Activated CD4-positive, alpha-beta memory T cell treated with anti-CD3 and anti-CD28 coated beads, Interleukin-2, amount 10 ng/mL, durations not matched to agents 7 days and 5 days (primary cell): ENCODE data around the gene HRH2. TPM values are rescaled to one million over a fixed set of nuclear protein-coding genes. Genes with fewer than 3 reads are reported as not detected.

Source experiments
- CTCF ChIA-PET: fragments of 350-600 bp; sonication (Branson Sonifier 250); formaldehyde crosslinking; loops from one replicate; lab custom pipeline; 2021; ENCODE audit warnings: antibody characterized with exemption, inconsistent platforms; lab: Charles Lee
- POLR2A ChIA-PET: fragments of 350-600 bp; sonication (Branson Sonifier 250); formaldehyde crosslinking; loops from one replicate; lab custom pipeline; 2021; ENCODE audit warnings: antibody characterized with exemption; lab: Charles Lee
- DNase-seq: peaks from one replicate; pipeline ENCODE4 v3.0.0-alpha.2; 2020
- H3K27ac Mint-ChIP-seq: one replicate; pipeline ENCODE4 v1.8.0; 2021; ENCODE audit warnings: mild to moderate bottlenecking, mixed read lengths
- H3K27me3 Mint-ChIP-seq: one replicate; pipeline ENCODE4 v1.8.0; 2021; ENCODE audit warnings: mixed read lengths
- H3K36me3 Mint-ChIP-seq: one replicate; pipeline ENCODE4 v1.8.0; 2021; ENCODE audit warnings: low read depth, mixed read lengths
- H3K4me1 Mint-ChIP-seq: one replicate; pipeline ENCODE4 v1.8.0; 2021; ENCODE audit warnings: mixed read lengths
- H3K4me3 Mint-ChIP-seq: one replicate; pipeline ENCODE4 v1.8.0; 2021; ENCODE audit warnings: mild to moderate bottlenecking, mixed read lengths
- H3K9me3 Mint-ChIP-seq: one replicate; pipeline ENCODE4 v1.8.0; 2021; ENCODE audit warnings: mixed read lengths
- total RNA-seq, 2 experiments: library from RNA; stranded (reverse); gene quantifications; one replicate each; pipeline ENCODE4 v1.2.3, GENCODE V29; 2021

HRH2 gene
- total RNA-seq, 2 experiments from 2014 or later, result 13.4 to 13.7 TPM

- ChIA-PET CTCF (interaction anchor here (1.1 kb wide), 1 partner anchor 132 kb away, joined by 4 read pairs; no protein-coding TSS in a partner anchor), POLR2A (no interaction called here)
- no peaks in the 10 kb centered on the region for H3K9me3 Mint-ChIP-seq
- no peaks in the 10 kb centered on the region for H3K27me3 Mint-ChIP-seq
- peaks cover 21% of the 10 kb centered on the region for H3K36me3 Mint-ChIP-seq
- no peak overlapping the region for H3K27ac Mint-ChIP-seq
- DNase-seq, result no peak
- no peak overlapping the region for H3K4me3 Mint-ChIP-seq
- H3K4me1 Mint-ChIP-seq, result peaks cover 37% of the 10 kb centered on the region
These were observed 8.3 kb downstream of the HRH2 start for GRCh38 chr5:175666216-175666615.

- CTCF ChIA-PET, result no interaction called here
- Mint-ChIP-seq H3K4me1 (peaks cover 30% of the 10 kb centered on the region), H3K27ac (no peak overlapping the region), H3K4me3 (no peak overlapping the region), H3K27me3 (no peaks in the 10 kb centered on the region), H3K9me3 (no peaks in the 10 kb centered on the region), H3K36me3 (peaks cover 19% of the 10 kb centered on the region)
- DNase-seq, result no peak
- POLR2A ChIA-PET, result no interaction called here
These were observed 10.1 kb downstream of the HRH2 start for GRCh38 chr5:175668006-175668405.

GRCh38 chr5:175670372-175670771 is 12.5 kb downstream of the HRH2 start:
- peaks cover 24% of the 10 kb centered on the region for H3K4me1 Mint-ChIP-seq
- ChIA-PET POLR2A (no interaction called here), CTCF (no interaction called here)
- H3K27me3 Mint-ChIP-seq, result no peaks in the 10 kb centered on the region
- no peaks in the 10 kb centered on the region for H3K9me3 Mint-ChIP-seq
- no peak overlapping the region for H3K27ac Mint-ChIP-seq
- no peak overlapping the region for H3K4me3 Mint-ChIP-seq
- peaks cover 4% of the 10 kb centered on the region for H3K36me3 Mint-ChIP-seq
- DNase-seq, result no peak

GRCh38 chr5:175671013-175671412 is 13.1 kb downstream of the HRH2 start:
- ChIA-PET POLR2A (no interaction called here), CTCF (interaction anchor here (1.4 kb wide), 1 partner anchor 137 kb away, joined by 3 read pairs; no protein-coding TSS in a partner anchor)
- Mint-ChIP-seq H3K4me1 (peaks cover 24% of the 10 kb centered on the region), H3K36me3 (peaks cover 4% of the 10 kb centered on the region), H3K27me3 (no peaks in the 10 kb centered on the region), H3K4me3 (no peak overlapping the region), H3K27ac (no peak overlapping the region), H3K9me3 (no peaks in the 10 kb centered on the region)
- no peak for DNase-seq

DNA sequence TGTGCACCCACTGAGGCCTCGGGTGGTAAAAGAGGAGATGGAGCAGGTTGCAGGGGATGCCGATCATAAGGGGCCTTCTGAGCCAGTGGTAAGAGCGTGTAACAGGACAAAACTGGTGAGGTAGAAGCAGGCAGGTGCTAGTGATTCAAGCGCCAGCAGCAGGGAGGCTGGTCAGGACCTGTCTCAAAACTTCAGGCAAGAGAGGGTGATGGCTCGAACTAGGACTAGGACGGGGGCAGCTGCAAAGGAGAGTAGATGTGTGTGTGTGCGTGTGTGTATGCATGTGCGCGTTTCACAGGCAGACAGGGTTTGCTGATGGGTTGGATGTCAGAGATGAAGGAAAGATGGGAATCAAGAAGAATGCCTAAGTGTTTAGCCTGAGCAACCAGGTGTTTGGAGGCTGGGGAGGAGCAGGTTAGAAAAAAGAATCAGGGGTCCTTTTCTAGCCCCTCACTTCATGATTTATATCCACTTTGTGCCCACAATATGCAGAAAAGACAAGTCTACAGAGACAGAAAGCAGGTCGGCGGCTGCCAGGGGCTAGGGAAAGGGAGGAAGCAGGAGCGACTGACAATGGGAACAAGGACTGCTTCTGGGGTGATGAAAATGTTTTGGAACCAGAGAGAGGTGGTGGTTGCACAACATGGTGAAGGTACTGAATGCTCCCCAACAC is 15.2 kb downstream of the HRH2 start:
- H3K4me1 Mint-ChIP-seq, result peaks cover 32% of the 10 kb centered on the region
- H3K27ac Mint-ChIP-seq, result no peak overlapping the region
- no peaks in the 10 kb centered on the region for H3K9me3 Mint-ChIP-seq
- DNase-seq, result no peak
- H3K4me3 Mint-ChIP-seq, result no peak overlapping the region
- ChIA-PET CTCF (interaction anchor here (1.0 kb wide), 1 partner anchor 24 kb away, joined by 3 read pairs; no protein-coding TSS in a partner anchor), POLR2A (no interaction called here)
- no peaks in the 10 kb centered on the region for H3K27me3 Mint-ChIP-seq
- no peaks in the 10 kb centered on the region for H3K36me3 Mint-ChIP-seq

- no peaks in the 10 kb centered on the region for H3K36me3 Mint-ChIP-seq
- DNase-seq, result no peak
- no peak overlapping the region for H3K4me3 Mint-ChIP-seq
- no peaks in the 10 kb centered on the region for H3K9me3 Mint-ChIP-seq
- ChIA-PET CTCF (interaction anchor here (1.1 kb wide), 1 partner anchor 26 kb away, joined by 3 read pairs; no protein-coding TSS in a partner anchor), POLR2A (no interaction called here)
- H3K4me1 Mint-ChIP-seq, result peaks cover 32% of the 10 kb centered on the region
- no peak overlapping the region for H3K27ac Mint-ChIP-seq
- no peaks in the 10 kb centered on the region for H3K27me3 Mint-ChIP-seq
These were observed 17.0 kb downstream of the HRH2 start for GRCh38 chr5:175674731-175675346.

- no peak for DNase-seq
- Mint-ChIP-seq H3K36me3 (no peaks in the 10 kb centered on the region), H3K4me3 (no peak overlapping the region), H3K9me3 (no peaks in the 10 kb centered on the region), H3K27me3 (no peaks in the 10 kb centered on the region), H3K27ac (no peak overlapping the region), H3K4me1 (peaks cover 26% of the 10 kb centered on the region)
- POLR2A ChIA-PET, result no interaction called here
- CTCF ChIA-PET, result interaction anchor here (0.5 to 1.1 kb wide), 2 partner anchors 25 to 39 kb away, joined by 3 read pairs; no protein-coding TSS in a partner anchor
These were observed 18.0 kb downstream of the HRH2 start for GRCh38 chr5:175675873-175676272.

GRCh38 chr5:175677571-175677970 is 19.7 kb downstream of the HRH2 start:
- Mint-ChIP-seq H3K27ac (no peak overlapping the region), H3K4me3 (no peak overlapping the region)

DNA sequence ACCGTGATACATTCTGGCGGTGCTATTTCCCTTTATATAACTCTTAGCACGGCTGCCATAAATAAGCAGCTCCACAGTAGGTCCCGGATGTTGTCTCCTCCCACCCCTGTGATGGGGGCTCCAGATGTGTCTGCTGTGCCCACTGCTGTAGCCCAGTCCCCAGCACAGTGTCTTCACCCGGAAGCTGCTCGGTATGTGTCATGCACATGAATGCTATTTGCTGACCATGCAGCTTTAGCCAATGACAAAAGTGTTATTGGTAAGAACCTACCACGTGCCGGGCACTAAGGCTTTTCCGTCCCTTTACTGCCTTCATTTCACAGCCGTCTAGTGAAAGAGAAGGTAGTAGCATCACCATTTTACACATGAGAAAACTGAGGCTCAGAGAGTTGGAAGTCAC is 20.2 kb downstream of the HRH2 start:
- POLR2A ChIA-PET, result no interaction called here
- Mint-ChIP-seq H3K4me1 (peaks cover 20% of the 10 kb centered on the region), H3K9me3 (no peaks in the 10 kb centered on the region), H3K27ac (no peak overlapping the region), H3K36me3 (peaks cover 3% of the 10 kb centered on the region), H3K4me3 (no peak overlapping the region), H3K27me3 (no peaks in the 10 kb centered on the region)
- CTCF ChIA-PET, result interaction anchor here (1.1 kb wide), 1 partner anchor 144 kb away, joined by 3 read pairs; no protein-coding TSS in a partner anchor
- DNase-seq, result no peak

More at GRCh38 chr5:175677571-175677970, 19.7 kb downstream of the HRH2 start:
- DNase-seq, result no peak
- Mint-ChIP-seq H3K27me3 (no peaks in the 10 kb centered on the region), H3K9me3 (no peaks in the 10 kb centered on the region), H3K36me3 (no peaks in the 10 kb centered on the region), H3K4me1 (peaks cover 20% of the 10 kb centered on the region)
- ChIA-PET CTCF (interaction anchor here (0.5 to 1.1 kb wide), 2 partner anchors 144 to 990 kb away, joined by 3 read pairs; no protein-coding TSS in a partner anchor), POLR2A (no interaction called here)

GRCh38 chr5:175679411-175679810 is 21.5 kb downstream of the HRH2 start:
- no peak overlapping the region for H3K27ac Mint-ChIP-seq

DNA sequence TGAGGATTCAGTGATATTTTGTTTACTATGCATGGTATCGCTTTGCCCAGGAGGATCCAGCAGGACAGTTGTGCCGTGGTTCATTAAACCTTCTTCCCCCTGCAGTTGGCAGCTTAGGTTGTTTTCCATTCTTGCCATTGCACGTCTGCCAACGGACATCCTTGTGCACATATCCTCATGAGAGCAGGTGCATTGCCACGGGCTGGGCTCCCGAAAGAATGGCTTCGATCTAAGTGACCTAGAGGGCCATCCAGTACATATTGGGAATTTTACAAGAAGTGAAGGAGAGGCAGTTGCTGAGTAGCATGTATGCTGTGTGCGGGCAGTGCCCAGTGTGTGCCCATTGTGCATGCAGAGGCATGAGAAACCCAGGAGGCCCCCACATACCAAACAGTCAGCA is 22.1 kb downstream of the HRH2 start:
- peaks cover 11% of the 10 kb centered on the region for H3K4me1 Mint-ChIP-seq
- no peak overlapping the region for H3K4me3 Mint-ChIP-seq
- H3K36me3 Mint-ChIP-seq, result peaks cover 17% of the 10 kb centered on the region
- H3K27me3 Mint-ChIP-seq, result no peaks in the 10 kb centered on the region
- DNase-seq, result no peak
- POLR2A ChIA-PET, result no interaction called here
- H3K9me3 Mint-ChIP-seq, result no peaks in the 10 kb centered on the region
- CTCF ChIA-PET, result no interaction called here
- no peak overlapping the region for H3K27ac Mint-ChIP-seq

More at GRCh38 chr5:175679411-175679810, 21.5 kb downstream of the HRH2 start:
- ChIA-PET POLR2A (no interaction called here), CTCF (no interaction called here)
- H3K9me3 Mint-ChIP-seq, result no peaks in the 10 kb centered on the region
- no peak overlapping the region for H3K4me3 Mint-ChIP-seq
- no peak for DNase-seq
- H3K4me1 Mint-ChIP-seq, result peaks cover 18% of the 10 kb centered on the region
- no peaks in the 10 kb centered on the region for H3K27me3 Mint-ChIP-seq
- H3K36me3 Mint-ChIP-seq, result peaks cover 12% of the 10 kb centered on the region

DNA sequence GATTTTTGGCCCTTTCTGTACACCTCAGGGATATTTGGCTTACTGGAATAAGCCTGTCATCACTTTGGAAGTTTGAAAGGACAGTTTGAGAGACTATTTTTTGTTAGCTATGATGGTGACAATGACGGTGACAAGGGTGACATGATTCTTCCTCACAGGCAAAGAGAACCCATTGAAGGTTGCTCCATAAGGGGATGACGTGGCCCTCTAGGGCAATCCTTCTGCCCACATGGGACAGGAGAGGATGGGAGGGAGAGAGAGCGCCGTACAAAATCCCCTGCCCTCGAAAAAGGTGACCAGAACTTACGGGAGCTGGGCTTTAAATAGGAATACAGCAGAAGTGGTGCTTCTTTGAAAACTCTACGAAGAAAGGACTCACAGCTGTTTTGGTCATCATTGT is 22.6 kb downstream of the HRH2 start:
- H3K36me3 Mint-ChIP-seq, result peaks cover 18% of the 10 kb centered on the region
- ChIA-PET POLR2A (no interaction called here), CTCF (no interaction called here)
- DNase-seq, result no peak
- peaks cover 10% of the 10 kb centered on the region for H3K4me1 Mint-ChIP-seq
- no peak overlapping the region for H3K27ac Mint-ChIP-seq
- no peak overlapping the region for H3K4me3 Mint-ChIP-seq
- no peaks in the 10 kb centered on the region for H3K27me3 Mint-ChIP-seq
- H3K9me3 Mint-ChIP-seq, result no peaks in the 10 kb centered on the region

DNA sequence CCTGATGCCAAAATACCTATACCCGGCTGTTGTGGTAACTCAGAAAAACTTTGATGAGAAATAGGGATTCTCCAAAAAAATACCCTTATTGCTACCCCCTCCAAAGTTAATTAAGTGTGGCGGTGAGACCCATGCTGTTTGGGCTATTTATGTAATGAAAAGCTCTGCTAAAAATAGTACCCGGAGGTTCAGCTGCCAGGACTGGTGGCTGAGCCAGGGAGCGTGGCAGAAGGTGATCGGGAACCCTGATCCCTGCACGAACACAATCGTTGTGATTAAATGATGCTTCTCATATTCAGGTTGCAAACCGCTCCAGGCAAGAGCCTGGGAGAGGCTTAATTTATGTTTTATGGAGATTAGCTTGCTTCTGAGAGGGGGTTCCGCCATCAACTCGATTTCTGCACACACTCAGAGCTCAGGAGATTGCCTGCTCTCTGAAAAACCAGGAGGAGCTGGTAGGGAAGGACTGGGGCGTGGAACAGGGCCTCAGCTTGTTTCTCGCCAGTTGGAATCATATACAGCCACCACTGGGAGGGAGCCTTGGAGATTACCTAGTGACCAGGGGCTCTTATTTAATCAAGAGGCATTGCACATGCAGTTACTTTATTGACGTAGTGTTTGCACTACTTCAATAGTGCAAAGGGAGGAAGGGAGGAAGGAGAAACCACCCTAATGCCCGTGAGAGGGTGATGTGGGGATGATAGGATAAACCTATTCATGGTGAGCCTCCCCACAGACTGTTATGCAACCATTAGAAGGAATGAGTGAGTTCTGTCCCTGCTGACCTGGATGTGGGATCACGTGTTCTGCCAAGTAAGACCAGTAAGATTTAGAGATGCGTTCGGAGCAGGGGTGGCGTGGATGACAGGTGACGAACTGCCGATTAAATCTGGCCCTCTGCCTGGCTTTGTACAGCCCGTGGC is 23.4 kb downstream of the HRH2 start:
- H3K9me3 Mint-ChIP-seq, result no peaks in the 10 kb centered on the region
- CTCF ChIA-PET, result no interaction called here
- H3K36me3 Mint-ChIP-seq, result peaks cover 18% of the 10 kb centered on the region
- H3K4me1 Mint-ChIP-seq, result peaks cover 10% of the 10 kb centered on the region
- POLR2A ChIA-PET, result no interaction called here
- no peak for DNase-seq
- no peaks in the 10 kb centered on the region for H3K27me3 Mint-ChIP-seq
- H3K27ac Mint-ChIP-seq, result no peak overlapping the region
- H3K4me3 Mint-ChIP-seq, result no peak overlapping the region
